Suprapubic skin (tissue), 4 donors: ENCODE data around the gene ATXN10. TPM values are rescaled to one million over a fixed set of nuclear protein-coding genes. Genes with fewer than 3 reads are reported as not detected.

ENCODE experiments used
- DNase-seq, 2 donors: peaks; one replicate each; pipeline ENCODE4 v3.0.0-alpha.2; 2019; ENCODE audit warnings: low spot score in 2 of 2
- H3K27ac ChIP-seq: fragments of 200-600 bp; sonication (generic); one replicate; pipeline ENCODE4 v1.5.1; 2019
- H3K27me3 ChIP-seq: fragments of 200-600 bp; sonication (generic); one replicate; pipeline ENCODE4 v1.5.1; 2019
- H3K36me3 ChIP-seq: fragments of 200-600 bp; sonication (generic); one replicate; pipeline ENCODE4 v1.5.1; 2019
- H3K4me1 ChIP-seq: fragments of 200-600 bp; sonication (generic); one replicate; pipeline ENCODE4 v1.5.1; 2019
- H3K4me3 ChIP-seq: fragments of 200-600 bp; sonication (generic); one replicate; pipeline ENCODE4 v1.5.1; 2019; ENCODE audit warnings: mild to moderate bottlenecking
- H3K9me3 ChIP-seq: fragments of 200-600 bp; sonication (generic); one replicate; pipeline ENCODE4 v1.5.1; 2019
- CTCF ChIP-seq, 2 donors: fragments of 200-600 bp in 1 of 2; fragments of 450-650 bp in 1 of 2; sonication (generic) in 1 of 2; IDR thresholded peaks; one replicate each; pipeline ENCODE4 v1.5.1; 2016 to 2019; ENCODE audit warnings: antibody characterized with exemption in 2 of 2, mild to moderate bottlenecking in 1 of 2, moderate library complexity in 1 of 2
- EP300 ChIP-seq: sonication (generic); formaldehyde crosslinking; IDR thresholded peaks from one replicate; pipeline ENCODE4 v1.6.1; 2017; ENCODE audit warnings: antibody characterized with exemption
- POLR2A ChIP-seq, 2 donors: fragments of 450-650 bp; IDR thresholded peaks; one replicate each; pipeline ENCODE4 v1.6.1; 2017; ENCODE audit warnings: antibody characterized with exemption in 2 of 2, mild to moderate bottlenecking in 2 of 2, moderate library complexity in 2 of 2
- POLR2AphosphoS5 ChIP-seq, 3 donors: sonication (generic); formaldehyde crosslinking; IDR thresholded peaks; one replicate each; pipeline ENCODE4 v1.6.1; 2017; ENCODE audit warnings: antibody characterized with exemption in 3 of 3
- WGBS: methylation state at CpG from one replicate; pipeline ENCODE4 v1.1.5; 2018; 5-methylcytosine and 5-hydroxymethylcytosine counted together
- total RNA-seq, 4 donors: library from RNA; depleted of rRNA; stranded (reverse); fragments of >200 nt; gene quantifications; one replicate each; pipeline ENCODE4 v1.1.0, GENCODE V29; 2016

ATXN10 gene
- total RNA-seq, 4 donors from 2014 or later, result 63.2 to 79.0 (median 68.8) TPM

DNA sequence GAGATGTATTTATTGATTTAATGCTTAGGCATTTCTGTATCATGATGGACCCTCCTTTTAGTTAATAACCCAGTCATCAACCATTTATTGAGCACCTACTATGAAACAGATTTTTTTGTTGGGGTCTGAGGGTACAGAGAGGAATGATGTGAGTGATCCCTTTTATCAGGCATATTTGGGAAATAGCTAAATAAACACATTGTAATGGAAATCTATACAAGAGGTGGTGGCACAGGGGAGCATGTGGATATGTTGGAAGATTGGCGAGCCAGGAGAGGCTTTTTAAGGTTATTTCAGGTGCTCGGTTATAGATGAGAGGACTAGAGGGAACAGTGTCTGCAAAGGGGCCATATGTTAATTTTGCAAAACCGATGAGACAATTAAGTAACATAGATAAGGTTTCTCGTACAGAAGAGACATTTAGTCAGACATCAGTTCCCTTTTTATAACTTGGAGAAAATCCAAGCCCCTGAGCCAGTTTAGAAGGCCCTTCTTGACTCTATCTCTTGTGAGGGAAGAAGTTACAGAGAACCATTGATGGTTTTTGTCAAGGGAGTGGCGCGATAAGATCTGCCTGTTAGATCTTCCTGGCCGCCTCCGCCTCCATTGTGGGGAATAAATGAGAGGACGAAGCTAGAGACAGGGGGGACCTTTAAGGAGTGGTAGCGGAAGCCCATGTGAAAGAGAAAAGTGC, 2.0 kb downstream of the ATXN10 start:
- WGBS, result 73% methylated on average over 10 of the region's 10 CpGs
- TF ChIP-seq POLR2A (IDR thresholded peaks at IDR 0.05) (no peak), POLR2AphosphoS5 (IDR thresholded peaks at IDR 0.05) (no peak), CTCF (IDR thresholded peaks at IDR 0.05) (no peak), EP300 (no peak)
- Histone ChIP-seq H3K4me1 (peaks cover 26% of the 10 kb centered on the region), H3K36me3 (no peaks in the 10 kb centered on the region), H3K27me3 (no peaks in the 10 kb centered on the region), H3K27ac (no peak overlapping the region), H3K9me3 (no peaks in the 10 kb centered on the region), H3K4me3 (no peak overlapping the region)
- no peak for DNase-seq

GRCh38 chr22:45676024-45676423, 4.4 kb downstream of the ATXN10 start:
- Histone ChIP-seq H3K4me3 (no peak overlapping the region), H3K4me1 (peaks cover 24% of the 10 kb centered on the region), H3K36me3 (no peaks in the 10 kb centered on the region), H3K27me3 (no peaks in the 10 kb centered on the region), H3K9me3 (no peaks in the 10 kb centered on the region), H3K27ac (no peak overlapping the region)
- WGBS, result 93% methylated on average over 4 of the region's 4 CpGs
- DNase-seq, result no peak
- TF ChIP-seq CTCF (IDR thresholded peaks at IDR 0.05) (no peak), EP300 (no peak), POLR2A (IDR thresholded peaks at IDR 0.05) (no peak), POLR2AphosphoS5 (IDR thresholded peaks at IDR 0.05) (no peak)

DNA sequence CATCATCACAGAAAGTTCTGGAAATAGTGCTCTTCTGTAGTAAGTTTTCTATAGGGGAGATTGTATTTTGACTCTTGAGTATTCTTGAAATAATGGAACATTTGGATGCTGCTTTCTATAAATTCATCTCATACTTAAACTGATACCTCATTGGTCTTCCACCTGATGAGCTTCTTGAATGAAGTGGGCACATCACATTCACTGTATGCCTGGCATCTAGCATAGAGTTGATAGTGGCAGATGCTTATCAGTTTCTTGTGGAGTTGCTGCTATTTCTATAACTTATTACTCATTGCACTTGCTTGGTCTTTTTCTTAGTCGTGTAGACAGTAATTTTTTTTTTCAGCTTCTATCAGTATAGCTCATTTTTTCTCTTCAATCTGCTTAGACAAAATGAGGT, 5.4 kb downstream of the ATXN10 start:
- WGBS, result 51% methylated on average over 1 of the region's 1 CpG
- no peak for TF ChIP-seq POLR2A (IDR thresholded peaks at IDR 0.05)
- TF ChIP-seq EP300, result no peak
- TF ChIP-seq POLR2AphosphoS5 (IDR thresholded peaks at IDR 0.05), result no peak
- TF ChIP-seq CTCF (IDR thresholded peaks at IDR 0.05), result no peak

DNA sequence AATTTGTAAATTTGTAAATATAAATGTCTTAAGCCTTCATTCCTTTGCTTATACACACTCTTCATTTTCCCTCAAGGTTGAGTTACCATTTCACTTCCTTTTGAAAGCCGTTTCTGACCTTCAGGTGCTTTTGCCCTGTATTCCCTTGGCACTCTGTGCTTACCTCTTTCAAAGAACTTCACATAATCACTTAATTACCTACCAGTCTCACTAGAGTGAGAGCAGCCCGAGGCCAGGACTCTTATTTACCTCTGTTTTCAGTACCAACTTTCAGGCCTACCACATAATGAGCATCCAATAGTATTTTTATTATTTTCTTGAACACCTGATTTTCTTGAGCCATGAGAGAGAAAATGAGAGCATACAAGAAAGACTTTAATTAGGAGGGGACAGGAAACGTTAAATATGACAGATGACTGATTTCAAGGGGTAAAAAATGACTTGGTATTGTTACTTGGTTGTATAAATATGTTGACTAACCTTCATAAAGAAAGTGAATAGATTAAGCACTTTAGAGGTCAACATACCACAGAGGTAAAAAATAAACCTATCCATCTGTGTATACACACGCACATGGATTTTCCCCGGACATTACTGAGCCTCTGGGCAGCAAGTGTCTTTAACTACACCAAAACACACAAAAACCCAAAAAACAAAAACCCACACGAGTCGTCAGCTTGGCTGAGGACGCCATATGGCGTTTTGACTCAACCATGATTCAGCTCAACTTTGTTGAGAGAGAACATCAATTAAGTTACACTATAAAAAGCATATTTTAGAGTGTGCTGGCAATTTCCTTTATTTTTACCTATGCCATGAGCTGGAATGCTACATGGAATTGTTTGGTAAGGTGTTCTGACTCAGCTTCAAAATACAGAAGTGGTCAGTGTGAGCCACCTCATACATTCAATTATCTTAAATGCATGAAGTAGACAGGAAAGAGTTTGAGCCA, 7.6 kb downstream of the ATXN10 start:
- 88% methylated on average over 9 of the region's 9 CpGs for WGBS
- peaks cover 5% of the 10 kb centered on the region for H3K4me1 ChIP-seq
- DNase-seq, result no peak
- H3K4me3 ChIP-seq, result no peak overlapping the region
- no peak overlapping the region for H3K27ac ChIP-seq
- no peaks in the 10 kb centered on the region for H3K36me3 ChIP-seq
- no peaks in the 10 kb centered on the region for H3K27me3 ChIP-seq
- TF ChIP-seq POLR2AphosphoS5 (IDR thresholded peaks at IDR 0.05) (no peak), EP300 (no peak), POLR2A (IDR thresholded peaks at IDR 0.05) (no peak)
- no peaks in the 10 kb centered on the region for H3K9me3 ChIP-seq

More for the DNA sequence above, 5.4 kb downstream of the ATXN10 start:
- H3K9me3 ChIP-seq, result no peaks in the 10 kb centered on the region
- DNase-seq, result no peak
- H3K27me3 ChIP-seq, result no peaks in the 10 kb centered on the region
- H3K27ac ChIP-seq, result no peak overlapping the region
- H3K4me3 ChIP-seq, result no peak overlapping the region
- H3K36me3 ChIP-seq, result no peaks in the 10 kb centered on the region
- peaks cover 17% of the 10 kb centered on the region for H3K4me1 ChIP-seq

- WGBS, result 82% methylated on average over 5 of the region's 5 CpGs
- peaks cover 13% of the 10 kb centered on the region for H3K4me1 ChIP-seq
- H3K9me3 ChIP-seq, result no peaks in the 10 kb centered on the region
- no peaks in the 10 kb centered on the region for H3K36me3 ChIP-seq
- no peak overlapping the region for H3K27ac ChIP-seq
- no peak for DNase-seq
- no peak overlapping the region for H3K4me3 ChIP-seq
- TF ChIP-seq POLR2A (IDR thresholded peaks at IDR 0.05) (no peak), POLR2AphosphoS5 (IDR thresholded peaks at IDR 0.05) (no peak), CTCF (IDR thresholded peaks at IDR 0.05) (no peak), EP300 (no peak)
- H3K27me3 ChIP-seq, result no peaks in the 10 kb centered on the region
Observed at GRCh38 chr22:45680932-45681700, 9.5 kb downstream of the ATXN10 start.
